Fibroblast of lung (primary cell): Measurements from ENCODE around the gene G0S2. TPM values are rescaled to one million over a fixed set of nuclear protein-coding genes. Genes with fewer than 3 reads are reported as not detected.

Source experiments
- DNase-seq, 2 donors: peaks; one replicate each; pipeline versions ENCODE4 v3.0.0 to v3.0.0-alpha.2; 2010; ENCODE audit warnings: low read depth in 2 of 2
- H2AFZ ChIP-seq: 2 replicates; pipeline ENCODE4 v1.5.1; 2012; ENCODE audit warnings: low read length, control low read depth, inconsistent platforms
- H3K27ac ChIP-seq: 2 replicates; pipeline ENCODE4 v1.5.1; 2011; ENCODE audit warnings: low read length, control low read depth; ENCODE audit not compliant: insufficient read depth
- H3K27me3 ChIP-seq: 2 replicates; pipeline ENCODE4 v1.5.1; 2011; ENCODE audit warnings: mild to moderate bottlenecking, low read length; ENCODE audit not compliant: control insufficient read depth, insufficient read depth
- H3K36me3 ChIP-seq: 2 replicates; pipeline ENCODE4 v1.5.1; 2011; ENCODE audit warnings: low read length; ENCODE audit not compliant: control insufficient read depth, insufficient read depth
- H3K4me1 ChIP-seq: 2 replicates; pipeline ENCODE4 v1.5.1; 2011; ENCODE audit warnings: low read length; ENCODE audit not compliant: control insufficient read depth, insufficient read depth; ENCODE audit errors: extremely low read depth
- H3K4me2 ChIP-seq: 2 replicates; pipeline ENCODE4 v1.5.1; 2011; ENCODE audit warnings: low read length, control low read depth; ENCODE audit not compliant: insufficient read depth; ENCODE audit errors: extremely low read depth
- H3K4me3 ChIP-seq, 4 experiments: fragments of 200-600 bp in 1 of 4; sonication (generic) in 1 of 4; replicated peaks in 1 of 4; 2 replicates each; pipeline ENCODE4 v1.5.1; 2011 to 2016; ENCODE audit warnings: low read length in 4 of 4, low read depth in 3 of 4, mild to moderate bottlenecking in 3 of 4, control low read depth in 2 of 4, inconsistent platforms in 1 of 4, mixed read lengths in 1 of 4; ENCODE audit not compliant: insufficient read depth in 1 of 4; ENCODE audit errors: control extremely low read depth in 1 of 4
- H3K79me2 ChIP-seq: 2 replicates; pipeline ENCODE4 v1.5.1; 2012; ENCODE audit warnings: mild to moderate bottlenecking, low read length, inconsistent platforms; ENCODE audit not compliant: control insufficient read depth, insufficient read depth
- H3K9ac ChIP-seq: 2 replicates; pipeline ENCODE4 v1.5.1; 2011; ENCODE audit warnings: mild to moderate bottlenecking, low read length, control low read depth; ENCODE audit not compliant: insufficient read depth
- H3K9me3 ChIP-seq: 2 replicates; pipeline ENCODE4 v1.5.1; 2012; ENCODE audit warnings: low read depth, low read length; ENCODE audit not compliant: control insufficient read depth, insufficient read depth
- H4K20me1 ChIP-seq: 2 replicates; pipeline ENCODE4 v1.5.1; 2011; ENCODE audit warnings: low read length; ENCODE audit not compliant: control insufficient read depth, insufficient read depth; ENCODE audit errors: extremely low read depth
- EZH2 ChIP-seq: IDR thresholded peaks from 2 replicates; pipeline ENCODE4 v1.5.1; 2012; ENCODE audit warnings: low read length, control low read depth, mild to moderate bottlenecking; ENCODE audit errors: missing control alignments
- polyA plus RNA-seq, 2 donors: library from polyadenylated mRNA; depleted of rRNA in 1 of 2; stranded (reverse) in 1 of 2; unstranded in 1 of 2; fragments of >200 nt; gene quantifications; 2 replicates each; pipeline ENCODE4 v1.2.1, GENCODE V29; 2011 to 2012; ENCODE audit warnings: missing spikeins in 1 of 2
- total RNA-seq: library from RNA; depleted of rRNA; stranded (reverse); fragments of >200 nt; gene quantifications from 2 replicates; pipeline ENCODE4 v1.2.1, GENCODE V29; 2014
- TF ChIP-seq, protein P1 (sequence below), 2 donors: IDR thresholded peaks in 1 of 2; conservative IDR thresholded peaks in 1 of 2; 1 replicate in 1 of 2; 2 replicates in 1 of 2; pipeline ENCODE4 v1.5.1; 2011 to 2012; ENCODE audit warnings: low read length in 2 of 2, control low read depth in 1 of 2, inconsistent platforms in 1 of 2, low read depth in 1 of 2, mild to moderate bottlenecking in 1 of 2

The G0S2 gene
- total and polyA plus RNA-seq, 2 donors (not counting 1 experiment from before 2014, with no cell fraction given): 3.9 to 79.1 TPM

DNA sequence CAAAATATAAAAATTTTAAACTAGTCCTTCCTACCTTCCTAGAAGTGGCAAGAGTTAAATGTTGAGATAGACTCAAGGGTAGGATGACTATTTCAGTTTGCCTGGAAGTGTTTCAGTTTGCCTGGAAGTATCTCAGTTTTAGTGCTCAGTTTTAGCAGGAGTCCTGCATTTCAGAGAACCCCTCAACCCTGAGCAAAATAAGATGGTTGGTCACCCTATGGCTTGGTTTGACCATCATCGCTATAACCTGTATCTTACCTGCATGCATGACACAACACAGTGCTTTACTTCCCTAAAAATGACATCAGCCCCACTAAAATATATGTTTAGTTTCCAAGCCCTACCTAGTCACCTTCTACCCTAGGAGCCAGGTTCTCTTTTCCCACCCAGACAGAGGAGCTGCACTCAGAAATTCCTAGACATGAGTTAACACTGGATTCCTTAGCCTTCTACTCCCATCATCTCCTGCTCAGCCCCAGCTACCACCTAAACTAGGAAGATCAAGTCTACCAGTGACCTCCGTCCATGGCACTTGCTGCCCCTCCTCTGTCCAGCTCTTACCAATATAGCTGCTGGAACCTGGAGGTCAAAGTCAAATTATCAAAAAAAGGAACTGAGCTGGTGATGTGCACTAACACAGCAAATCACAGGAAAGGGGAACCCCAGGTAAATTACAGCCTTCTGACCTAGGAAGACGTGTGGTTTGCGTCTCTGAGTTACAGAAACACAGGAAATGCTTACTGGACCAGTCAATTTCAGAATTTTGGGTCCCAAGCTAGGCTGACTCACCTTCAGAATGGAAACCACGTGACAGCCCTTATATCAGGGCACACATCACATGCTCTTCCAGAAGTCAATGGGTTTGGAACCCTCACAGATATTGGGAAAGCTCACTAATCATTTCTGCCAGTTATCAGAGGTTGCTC, 2.2 kb upstream of the G0S2 start:
- Histone ChIP-seq H3K27ac (no peak overlapping the region), H3K4me2 (no peak overlapping the region), H3K9ac (no peak overlapping the region), H3K4me3 (no peak overlapping the region), H4K20me1 (no peaks in the 10 kb centered on the region), H3K4me1 (peaks cover 9% of the 10 kb centered on the region), H3K27me3 (no peaks in the 10 kb centered on the region), H3K79me2 (no peaks in the 10 kb centered on the region), H2AFZ (no peak overlapping the region), H3K36me3 (no peaks in the 10 kb centered on the region), H3K9me3 (no peaks in the 10 kb centered on the region)
- no peak for TF ChIP-seq EZH2
- TF ChIP-seq, protein P1, sequence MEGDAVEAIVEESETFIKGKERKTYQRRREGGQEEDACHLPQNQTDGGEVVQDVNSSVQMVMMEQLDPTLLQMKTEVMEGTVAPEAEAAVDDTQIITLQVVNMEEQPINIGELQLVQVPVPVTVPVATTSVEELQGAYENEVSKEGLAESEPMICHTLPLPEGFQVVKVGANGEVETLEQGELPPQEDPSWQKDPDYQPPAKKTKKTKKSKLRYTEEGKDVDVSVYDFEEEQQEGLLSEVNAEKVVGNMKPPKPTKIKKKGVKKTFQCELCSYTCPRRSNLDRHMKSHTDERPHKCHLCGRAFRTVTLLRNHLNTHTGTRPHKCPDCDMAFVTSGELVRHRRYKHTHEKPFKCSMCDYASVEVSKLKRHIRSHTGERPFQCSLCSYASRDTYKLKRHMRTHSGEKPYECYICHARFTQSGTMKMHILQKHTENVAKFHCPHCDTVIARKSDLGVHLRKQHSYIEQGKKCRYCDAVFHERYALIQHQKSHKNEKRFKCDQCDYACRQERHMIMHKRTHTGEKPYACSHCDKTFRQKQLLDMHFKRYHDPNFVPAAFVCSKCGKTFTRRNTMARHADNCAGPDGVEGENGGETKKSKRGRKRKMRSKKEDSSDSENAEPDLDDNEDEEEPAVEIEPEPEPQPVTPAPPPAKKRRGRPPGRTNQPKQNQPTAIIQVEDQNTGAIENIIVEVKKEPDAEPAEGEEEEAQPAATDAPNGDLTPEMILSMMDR (conservative IDR thresholded peaks at IDR 0.05 in 1 of 2, IDR thresholded peaks at IDR 0.05 in 1 of 2; ENCODE audit: low read depth in 1 of 2, low read length in 2 of 2): no peak
- DNase-seq: peak in 1 of 2 donors; percentile 54

DNA sequence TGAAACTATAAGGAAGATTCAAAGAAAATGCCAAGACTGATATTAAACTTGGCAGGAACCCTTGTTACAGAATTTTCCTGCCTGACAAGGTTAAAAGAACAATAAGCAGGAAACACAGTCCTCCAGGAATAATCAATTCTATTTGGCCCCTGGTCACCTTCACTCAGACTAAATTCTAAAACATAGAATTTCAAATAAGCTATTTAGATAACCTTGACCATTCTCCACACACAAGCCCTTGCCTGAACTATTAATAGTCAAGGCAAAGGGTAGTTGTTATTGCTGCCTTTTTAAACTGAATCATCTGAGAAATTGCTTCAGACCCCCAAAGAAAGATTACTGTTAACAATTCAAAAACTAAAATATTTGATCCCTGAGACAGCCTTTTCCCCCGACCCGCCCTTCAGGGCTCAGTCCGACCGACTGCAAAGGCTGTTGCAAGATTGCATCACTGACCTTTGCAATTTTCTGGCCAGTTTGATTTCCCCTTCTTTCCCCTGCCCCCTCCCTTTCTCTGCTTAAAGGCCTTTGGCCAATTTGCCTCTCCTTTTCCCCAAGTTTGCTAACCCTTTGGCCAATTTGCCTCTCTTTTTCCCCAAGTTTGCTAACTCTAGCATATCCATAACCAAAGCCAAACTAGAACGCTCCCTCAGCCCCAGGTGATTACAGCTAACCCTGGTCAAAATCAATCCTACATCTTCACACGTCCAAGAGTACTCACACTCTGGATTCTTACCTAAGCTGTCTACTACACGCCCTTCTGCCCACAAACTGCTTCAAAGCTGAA, 1.4 kb upstream of the G0S2 start:
- no peak overlapping the region for H3K27ac ChIP-seq
- H3K36me3 ChIP-seq: no peaks in the 10 kb centered on the region
- no peak overlapping the region for H3K4me2 ChIP-seq
- no peak overlapping the region for H3K4me3 ChIP-seq
- H2AFZ ChIP-seq: no peak overlapping the region
- no peaks in the 10 kb centered on the region for H3K27me3 ChIP-seq
- no peaks in the 10 kb centered on the region for H3K79me2 ChIP-seq
- H3K4me1 ChIP-seq: peaks cover 9% of the 10 kb centered on the region
- H3K9ac ChIP-seq: no peak overlapping the region
- H3K9me3 ChIP-seq: no peaks in the 10 kb centered on the region
- H4K20me1 ChIP-seq: no peaks in the 10 kb centered on the region
- DNase-seq: peak in 1 of 2 donors; percentile 77
- TF ChIP-seq EZH2: no peak

DNA sequence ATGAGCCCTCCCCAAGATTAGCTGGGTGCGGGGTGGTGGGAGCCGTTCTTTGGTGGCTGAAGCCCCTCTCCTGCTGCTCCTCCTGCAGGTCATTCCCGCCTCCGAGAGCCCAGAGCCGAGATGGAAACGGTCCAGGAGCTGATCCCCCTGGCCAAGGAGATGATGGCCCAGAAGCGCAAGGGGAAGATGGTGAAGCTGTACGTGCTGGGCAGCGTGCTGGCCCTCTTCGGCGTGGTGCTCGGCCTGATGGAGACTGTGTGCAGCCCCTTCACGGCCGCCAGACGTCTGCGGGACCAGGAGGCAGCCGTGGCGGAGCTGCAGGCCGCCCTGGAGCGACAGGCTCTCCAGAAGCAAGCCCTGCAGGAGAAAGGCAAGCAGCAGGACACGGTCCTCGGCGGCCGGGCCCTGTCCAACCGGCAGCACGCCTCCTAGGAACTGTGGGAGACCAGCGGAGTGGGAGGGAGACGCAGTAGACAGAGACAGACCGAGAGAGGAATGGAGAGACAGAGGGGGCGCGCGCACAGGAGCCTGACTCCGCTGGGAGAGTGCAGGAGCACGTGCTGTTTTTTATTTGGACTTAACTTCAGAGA, 448 bp downstream of the G0S2 start:
- Histone ChIP-seq H2AFZ (peak overlapping the region; percentile 90), H4K20me1 (no peaks in the 10 kb centered on the region), H3K4me3 (peak overlapping the region; percentile 55 to 77 (median 64)), H3K27me3 (no peaks in the 10 kb centered on the region), H3K4me2 (peak overlapping the region; percentile 93), H3K9me3 (no peaks in the 10 kb centered on the region), H3K36me3 (no peaks in the 10 kb centered on the region), H3K4me1 (peaks cover 9% of the 10 kb centered on the region), H3K9ac (no peak overlapping the region), H3K79me2 (no peaks in the 10 kb centered on the region), H3K27ac (no peak overlapping the region)
- no peak for TF ChIP-seq EZH2
- TF ChIP-seq, protein P1 (conservative IDR thresholded peaks at IDR 0.05 in 1 of 2, IDR thresholded peaks at IDR 0.05 in 1 of 2; ENCODE audit: low read depth in 1 of 2, low read length in 2 of 2): no peak
- DNase-seq: peak; percentile 41 to 43
